Measurements from ENCODE around the gene TPPP.
A peak's percentile ranks its signal among the peaks of the same experiment; 100 is the strongest.

The TPPP gene

GRCh38 chr5:676699-677076, 16.5 kb downstream of the TPPP start:
- DNase-seq = no peak

GRCh38 chr5:675871-676698, 17.1 kb downstream of the TPPP start:
- DNase-seq = no peak

- no peak for DNase-seq
Observed at GRCh38 chr5:675111-675870, 17.9 kb downstream of the TPPP start.

- no peak for DNase-seq
Observed at GRCh38 chr5:674630-675011, 18.5 kb downstream of the TPPP start.

GRCh38 chr5:673831-674629, 19.1 kb downstream of the TPPP start:
- no peak for DNase-seq

- no peak for DNase-seq
Observed at GRCh38 chr5:673161-673830, 19.9 kb downstream of the TPPP start.

- DNase-seq = peak; percentile 20 to 22
Observed at GRCh38 chr5:672329-673160, 20.6 kb downstream of the TPPP start.

GRCh38 chr5:671459-672328, 21.5 kb downstream of the TPPP start:
- peak; percentile 23 to 33 for DNase-seq

- DNase-seq = no peak
Observed at GRCh38 chr5:670396-671270, 22.5 kb downstream of the TPPP start.

- DNase-seq = no peak
Observed at GRCh38 chr5:669842-670395, 23.2 kb downstream of the TPPP start.

- DNase-seq = no peak
Observed at GRCh38 chr5:669111-669841, 23.9 kb downstream of the TPPP start.

GRCh38 chr5:668283-668995, 24.7 kb downstream of the TPPP start:
- no peak for DNase-seq

- no peak for DNase-seq
Observed at GRCh38 chr5:666816-667498, 26.2 kb downstream of the TPPP start.

- no peak for DNase-seq
Observed at GRCh38 chr5:665956-666711, 27.0 kb downstream of the TPPP start.

GRCh38 chr5:665541-665955, 27.6 kb downstream of the TPPP start:
- no peak for DNase-seq

- no peak for DNase-seq
Observed at GRCh38 chr5:664994-665360, 28.2 kb downstream of the TPPP start.
